ENCODE measurements around the gene SUGT1. TPM values are rescaled to one million over a fixed set of nuclear protein-coding genes. Genes with fewer than 3 reads are reported as not detected.
"Not testable (repeated sequence)": the region's sequence is repeated elsewhere in the genome, so short reads cannot be mapped to it uniquely, and the experiment has no call there.

SUGT1 gene
- total and polyA plus RNA-seq, 7 donors = 21.9 to 49.0 (median 42.9) TPM

DNA sequence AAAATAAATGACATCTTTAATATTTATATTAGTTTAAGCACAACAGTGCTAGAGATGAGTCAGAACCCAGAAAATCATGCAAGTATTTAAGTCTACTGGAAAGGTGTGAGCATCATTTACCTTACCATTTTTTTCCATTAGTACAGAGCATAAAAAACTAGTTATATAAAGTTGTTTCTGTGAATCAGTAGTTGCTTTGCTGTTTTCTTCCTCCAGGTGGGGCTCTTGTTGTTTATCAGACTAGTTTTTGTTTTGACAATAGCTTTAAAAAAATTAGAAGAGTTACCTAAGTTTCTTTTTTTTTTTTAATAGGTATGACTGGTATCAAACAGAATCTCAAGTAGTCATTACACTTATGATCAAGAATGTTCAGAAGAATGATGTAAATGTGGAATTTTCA, 12.7 kb downstream of the SUGT1 start:
- H3K27me3 ChIP-seq = no peaks in the 10 kb centered on the region
- no peaks in the 10 kb centered on the region for H3K9me3 ChIP-seq
- H3K27ac ChIP-seq = no peak overlapping the region
- DNase-seq = no peak
- H3K4me3 ChIP-seq = no peak overlapping the region
- intact Hi-C loops (cut with DNase I) = no loop called here
- TF ChIP-seq EP300 (IDR thresholded peaks at IDR 0.05) = no peak
- TF ChIP-seq, protein P1, sequence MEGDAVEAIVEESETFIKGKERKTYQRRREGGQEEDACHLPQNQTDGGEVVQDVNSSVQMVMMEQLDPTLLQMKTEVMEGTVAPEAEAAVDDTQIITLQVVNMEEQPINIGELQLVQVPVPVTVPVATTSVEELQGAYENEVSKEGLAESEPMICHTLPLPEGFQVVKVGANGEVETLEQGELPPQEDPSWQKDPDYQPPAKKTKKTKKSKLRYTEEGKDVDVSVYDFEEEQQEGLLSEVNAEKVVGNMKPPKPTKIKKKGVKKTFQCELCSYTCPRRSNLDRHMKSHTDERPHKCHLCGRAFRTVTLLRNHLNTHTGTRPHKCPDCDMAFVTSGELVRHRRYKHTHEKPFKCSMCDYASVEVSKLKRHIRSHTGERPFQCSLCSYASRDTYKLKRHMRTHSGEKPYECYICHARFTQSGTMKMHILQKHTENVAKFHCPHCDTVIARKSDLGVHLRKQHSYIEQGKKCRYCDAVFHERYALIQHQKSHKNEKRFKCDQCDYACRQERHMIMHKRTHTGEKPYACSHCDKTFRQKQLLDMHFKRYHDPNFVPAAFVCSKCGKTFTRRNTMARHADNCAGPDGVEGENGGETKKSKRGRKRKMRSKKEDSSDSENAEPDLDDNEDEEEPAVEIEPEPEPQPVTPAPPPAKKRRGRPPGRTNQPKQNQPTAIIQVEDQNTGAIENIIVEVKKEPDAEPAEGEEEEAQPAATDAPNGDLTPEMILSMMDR (IDR thresholded peaks at IDR 0.05) = peak in 1 of 4 experiments; percentile 21
- peaks cover 5 to 91% (median 25%) of the 10 kb centered on the region in 4 donors for H3K36me3 ChIP-seq
- H3K4me1 ChIP-seq = no peaks in the 10 kb centered on the region

DNA sequence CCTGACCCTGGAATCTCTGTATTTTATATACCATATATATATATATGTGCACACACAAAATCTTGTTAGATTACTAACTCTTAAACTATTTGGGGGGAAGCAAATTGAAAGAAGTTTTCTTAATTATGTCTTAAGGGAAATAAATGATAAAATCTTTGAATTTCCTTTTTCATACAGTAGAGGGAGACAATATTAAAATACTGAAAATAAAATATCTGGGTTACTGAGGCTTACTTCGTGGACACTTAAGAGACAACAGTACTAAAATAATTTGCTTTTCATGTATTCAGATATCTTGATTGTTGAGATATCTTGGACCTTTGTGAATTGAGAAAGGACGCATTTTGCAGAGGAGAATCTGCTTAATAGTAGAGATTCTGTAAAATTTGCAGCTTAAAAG, 17.0 kb downstream of the SUGT1 start:
- DNase-seq = no peak
- WGBS, 2 donors = 88 to 91% methylated on average over 2 of the region's 2 CpGs
- no peak for TF ChIP-seq POLR2A (IDR thresholded peaks at IDR 0.05)
- TF ChIP-seq, protein P1 (IDR thresholded peaks at IDR 0.05) = no peak
- no peak for TF ChIP-seq EP300 (IDR thresholded peaks at IDR 0.05)
- no peak for TF ChIP-seq POLR2AphosphoS5 (IDR thresholded peaks at IDR 0.05)
- no peaks in the 10 kb centered on the region for H3K27me3 ChIP-seq
- no peaks in the 10 kb centered on the region for H3K9me3 ChIP-seq
- H3K4me1 ChIP-seq = no peaks in the 10 kb centered on the region
- H3K27ac ChIP-seq = no peak overlapping the region
- H3K4me3 ChIP-seq = no peak overlapping the region
- peaks cover 4 to 64% (median 10%) of the 10 kb centered on the region in 4 donors for H3K36me3 ChIP-seq
- intact Hi-C loops (cut with DNase I) = no loop called here

GRCh38 chr13:52670726-52671125, 18.1 kb downstream of the SUGT1 start:
- no peak overlapping the region for H3K27ac ChIP-seq
- H3K9me3 ChIP-seq = no peaks in the 10 kb centered on the region
- TF ChIP-seq POLR2A (IDR thresholded peaks at IDR 0.05) (no peak), EP300 (IDR thresholded peaks at IDR 0.05) (no peak), POLR2AphosphoS5 (IDR thresholded peaks at IDR 0.05) (no peak)
- TF ChIP-seq, protein P1 (IDR thresholded peaks at IDR 0.05) = no peak
- H3K36me3 ChIP-seq = peaks cover 4 to 64% (median 10%) of the 10 kb centered on the region in 4 donors
- no peaks in the 10 kb centered on the region for H3K4me1 ChIP-seq
- H3K27me3 ChIP-seq = no peaks in the 10 kb centered on the region
- intact Hi-C loops (cut with DNase I) = no loop called here
- WGBS, 2 donors = 96 to 97% methylated on average over 8 of the region's 8 CpGs
- DNase-seq = no peak
- H3K4me3 ChIP-seq = no peak overlapping the region

DNA sequence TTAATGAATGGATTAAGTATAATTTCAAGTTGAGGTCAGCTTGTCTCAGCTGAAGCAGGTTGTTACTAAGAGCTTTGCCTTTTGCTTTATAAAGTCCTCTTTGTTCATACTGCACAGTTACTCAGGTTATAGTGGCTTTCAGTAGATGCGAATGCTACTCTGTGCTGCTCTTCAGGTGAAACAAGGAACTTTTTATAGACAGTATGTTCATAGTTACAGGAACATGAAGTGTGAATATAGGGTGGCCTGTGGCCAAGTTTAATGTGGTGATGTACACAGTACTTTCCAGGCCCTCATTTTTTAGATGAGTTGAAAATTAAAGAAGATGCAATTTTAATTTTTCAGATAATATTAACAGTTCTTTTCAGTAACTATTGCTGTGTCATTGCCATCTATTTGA, 20.8 kb downstream of the SUGT1 start:
- intact Hi-C loops (cut with DNase I) = no loop called here
- peaks cover 0 to 61% (median 0%) of the 10 kb centered on the region in 4 donors for H3K36me3 ChIP-seq
- H3K4me1 ChIP-seq = no peaks in the 10 kb centered on the region
- H3K4me3 ChIP-seq = no peak overlapping the region
- WGBS, 2 donors = 87 to 97% methylated on average over 1 of the region's 1 CpG
- no peak overlapping the region for H3K27ac ChIP-seq
- no peaks in the 10 kb centered on the region for H3K9me3 ChIP-seq
- TF ChIP-seq POLR2AphosphoS5 (IDR thresholded peaks at IDR 0.05) = no peak
- no peak for TF ChIP-seq POLR2A (IDR thresholded peaks at IDR 0.05)
- TF ChIP-seq EP300 (IDR thresholded peaks at IDR 0.05) = no peak
- TF ChIP-seq, protein P1 (IDR thresholded peaks at IDR 0.05) = no peak
- H3K27me3 ChIP-seq = no peaks in the 10 kb centered on the region
- DNase-seq = no peak

DNA sequence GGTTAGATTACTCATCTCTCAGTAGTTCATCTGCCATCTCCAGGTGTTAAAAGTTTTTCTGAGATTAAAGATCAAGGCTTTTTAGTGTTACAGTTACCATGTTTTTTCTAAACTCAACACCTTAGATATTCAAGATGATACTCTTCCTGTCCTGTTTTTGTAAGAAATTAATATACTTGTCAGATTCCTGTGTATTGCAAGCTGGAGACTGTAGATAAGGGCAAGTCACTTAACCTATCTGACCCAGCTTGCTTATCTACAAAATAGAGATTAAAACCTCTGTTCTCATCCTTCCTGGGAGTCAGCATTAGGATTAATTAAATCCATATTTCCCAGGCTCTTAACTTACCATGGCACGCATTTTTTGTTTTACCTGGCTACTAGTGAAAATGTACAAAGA, 25.2 kb downstream of the SUGT1 start:
- WGBS, 2 donors = 97% methylated on average over 1 of the region's 1 CpG
- TF ChIP-seq POLR2AphosphoS5 (IDR thresholded peaks at IDR 0.05) = no peak
- no peak for TF ChIP-seq POLR2A (IDR thresholded peaks at IDR 0.05)
- TF ChIP-seq EP300 (IDR thresholded peaks at IDR 0.05) = no peak
- TF ChIP-seq, protein P1 (IDR thresholded peaks at IDR 0.05) = no peak
- intact Hi-C loops (cut with DNase I) = no loop called here
- H3K27ac ChIP-seq = no peak overlapping the region
- DNase-seq = no peak
- H3K36me3 ChIP-seq = peaks cover 0 to 68% (median 6%) of the 10 kb centered on the region in 4 donors
- H3K27me3 ChIP-seq = no peaks in the 10 kb centered on the region
- H3K4me3 ChIP-seq = no peak overlapping the region
- H3K4me1 ChIP-seq = no peaks in the 10 kb centered on the region
- H3K9me3 ChIP-seq = no peaks in the 10 kb centered on the region

DNA sequence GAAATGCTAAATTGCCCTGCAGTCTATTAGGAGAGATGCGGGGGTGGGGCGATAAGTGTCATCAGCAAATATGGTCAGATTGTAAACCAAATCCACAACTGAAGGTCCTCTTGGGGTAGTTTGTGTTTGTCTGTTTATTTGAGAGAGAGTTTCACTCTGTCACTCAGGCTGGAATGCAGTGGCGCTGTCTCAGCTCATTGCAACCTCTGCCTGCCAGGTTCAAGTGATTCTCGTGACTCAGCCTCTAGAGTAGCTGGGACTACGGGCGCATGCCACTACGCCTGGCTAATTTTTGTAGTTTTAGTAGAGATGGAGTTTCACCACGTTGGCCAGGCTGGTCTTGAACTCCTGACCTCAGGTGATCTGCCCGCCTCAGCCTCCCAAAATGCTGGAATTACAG, 33.2 kb downstream of the SUGT1 start:
- 96 to 97% methylated on average over 9 of the region's 9 CpGs for WGBS, 2 donors
- H3K27me3 ChIP-seq; H3K4me3 ChIP-seq; intact Hi-C loops (cut with DNase I); H3K27ac ChIP-seq; H3K4me1 ChIP-seq; H3K9me3 ChIP-seq; DNase-seq: not testable (repeated sequence)
- H3K36me3 ChIP-seq = peaks cover 5 to 76% (median 13%) of the 10 kb centered on the region in 4 donors

Measured in sigmoid colon (tissue), 7 donors.